Endothelial cell of umbilical vein (primary cell): ENCODE data around the gene CLSTN2. TPM values are rescaled to one million over a fixed set of nuclear protein-coding genes. Genes with fewer than 3 reads are reported as not detected.

Experiments
- BruUV-seq: library from RNA; stranded (reverse); fragments of 400-500 nt; replicated peaks from 2 replicates; lab custom pipeline; 2021; lab: Mats Ljungman, UMichigan
- CTCF ChIA-PET: fragments of 300-600, 350-600 bp; sonication (Branson Sonifier 250); formaldehyde crosslinking; loops from one replicate; lab custom pipeline; 2021; ENCODE audit warnings: antibody characterized with exemption, inconsistent platforms; lab: Charles Lee
- POLR2A ChIA-PET: fragments of 300-600, 350-600 bp; sonication (Branson Sonifier 250); formaldehyde crosslinking; loops from one replicate; lab custom pipeline; 2021; ENCODE audit warnings: antibody characterized with exemption, inconsistent platforms; lab: Charles Lee
- DNase-seq: peaks from one replicate; pipeline ENCODE4 v3.0.0-alpha.2; 2011; ENCODE audit warnings: low read depth, low spot score
- FAIRE-seq: peaks from 2 replicates; lab custom pipeline; 2011; peaks lifted over from hg19 to GRCh38; lab: Jason Lieb, UNC
- H2AFZ ChIP-seq: 2 replicates; pipeline ENCODE4 v1.6.0; 2012; ENCODE audit warnings: low read depth, low read length, control low read depth, inconsistent platforms
- H3K27ac ChIP-seq: 2 replicates; pipeline ENCODE4 v1.5.1; 2011; ENCODE audit warnings: low read depth, mild to moderate bottlenecking, control low read depth, low read length, moderate library complexity; ENCODE audit not compliant: insufficient read depth
- H3K27me3 ChIP-seq, 2 experiments: 2 replicates each; pipeline versions ENCODE4 v1.6.0 to v1.6.1; 2011; ENCODE audit warnings: low read length in 2 of 2, mixed read lengths in 1 of 2; ENCODE audit not compliant: control insufficient read depth in 2 of 2, insufficient read depth in 2 of 2
- H3K36me3 ChIP-seq, 2 experiments: 2 replicates in 1 of 2; 3 replicates in 1 of 2; pipeline ENCODE4 v1.5.1; 2011; ENCODE audit warnings: low read length in 2 of 2, mild to moderate bottlenecking in 1 of 2, moderate library complexity in 1 of 2; ENCODE audit not compliant: control insufficient read depth in 2 of 2, insufficient read depth in 2 of 2; ENCODE audit errors: extremely low read depth in 1 of 2
- H3K4me1 ChIP-seq: 3 replicates; pipeline ENCODE4 v1.5.1; 2011; ENCODE audit warnings: mild to moderate bottlenecking, low read length; ENCODE audit not compliant: control insufficient read depth, insufficient read depth; ENCODE audit errors: extremely low read depth
- H3K4me2 ChIP-seq: 2 replicates; pipeline ENCODE4 v1.6.1; 2011; ENCODE audit warnings: low read length, control low read depth, mixed read lengths; ENCODE audit not compliant: insufficient read depth
- H3K4me3 ChIP-seq, 3 experiments: fragments of 200-600 bp in 1 of 3; sonication (generic), shearing (Covaris generic) in 1 of 3; replicated peaks in 1 of 3; 2 replicates each; pipeline ENCODE4 v1.5.1; 2011 to 2016; ENCODE audit warnings: control low read depth in 3 of 3, low read length in 3 of 3, mild to moderate bottlenecking in 2 of 3, inconsistent platforms in 1 of 3, low read depth in 1 of 3, moderate library complexity in 1 of 3; ENCODE audit not compliant: insufficient read depth in 1 of 3
- H3K79me2 ChIP-seq: 2 replicates; pipeline ENCODE4 v1.6.0; 2012; ENCODE audit warnings: low read length, inconsistent platforms; ENCODE audit not compliant: control insufficient read depth, insufficient read depth
- H3K9ac ChIP-seq: replicated peaks from 2 replicates; pipeline ENCODE3; 2011; ENCODE audit warnings: low read length, control low read depth; ENCODE audit not compliant: insufficient read depth; ENCODE audit errors: extremely low read depth
- H3K9me1 ChIP-seq: replicated peaks from 3 replicates; pipeline ENCODE4 v1.6.0; 2011; ENCODE audit warnings: mild to moderate bottlenecking, low read length; ENCODE audit not compliant: control insufficient read depth, insufficient read depth; ENCODE audit errors: extremely low read depth
- H3K9me3 ChIP-seq: replicated peaks from 2 replicates; pipeline ENCODE4 v1.5.1; 2012; ENCODE audit warnings: low read length, inconsistent platforms; ENCODE audit not compliant: control insufficient read depth, insufficient read depth
- H4K20me1 ChIP-seq: replicated peaks from 2 replicates; pipeline ENCODE3; 2011; ENCODE audit warnings: mild to moderate bottlenecking, low read length; ENCODE audit not compliant: control insufficient read depth, insufficient read depth; ENCODE audit errors: extremely low read depth
- CTCF ChIP-seq, 2 donors: IDR thresholded peaks; 1 replicate in 1 of 2; 2 replicates in 1 of 2; pipeline ENCODE4 v1.5.1; 2011; ENCODE audit warnings: low read length in 2 of 2, mild to moderate bottlenecking in 2 of 2, moderate library complexity in 2 of 2, control low read depth in 1 of 2, inconsistent platforms in 1 of 2, low read depth in 1 of 2; ENCODE audit not compliant: insufficient read depth in 1 of 2; ENCODE audit errors: extremely low read depth in 1 of 2
- EZH2 ChIP-seq: IDR thresholded peaks from 2 replicates; pipeline ENCODE4 v1.6.1; 2012; ENCODE audit warnings: borderline replicate concordance, low read depth, mild to moderate bottlenecking, moderate library complexity, low read length, inconsistent platforms; ENCODE audit not compliant: severe bottlenecking
- FOS ChIP-seq: IDR thresholded peaks from 2 replicates; pipeline ENCODE4 v1.6.1; 2011; ENCODE audit warnings: mild to moderate bottlenecking, low read length, moderate library complexity, borderline replicate concordance; ENCODE audit not compliant: insufficient read depth
- GATA2 ChIP-seq: IDR thresholded peaks from 2 replicates; pipeline ENCODE4 v1.7.0; 2011; ENCODE audit warnings: low read depth, mild to moderate bottlenecking, moderate library complexity, mixed read lengths, low read length; ENCODE audit not compliant: insufficient read length, insufficient read depth
- JUN ChIP-seq: IDR thresholded peaks from 2 replicates; pipeline ENCODE4 v1.6.1; 2011; ENCODE audit warnings: borderline replicate concordance, low read depth; ENCODE audit not compliant: insufficient read length, insufficient read depth
- MAX ChIP-seq: IDR thresholded peaks from 2 replicates; pipeline ENCODE4 v1.6.1; 2011; ENCODE audit not compliant: insufficient read depth, insufficient read length
- MYC ChIP-seq: IDR thresholded peaks from one replicate; pipeline ENCODE4 v1.6.1; 2011; ENCODE audit warnings: mild to moderate bottlenecking, low read depth, low read length
- POLR2A ChIP-seq: IDR thresholded peaks from 2 replicates; pipeline ENCODE4 v1.6.1; 2012; ENCODE audit warnings: low read depth, mild to moderate bottlenecking, control low read depth, low read length
- POLR2AphosphoS5 ChIP-seq: IDR thresholded peaks from 2 replicates; pipeline ENCODE4 v1.6.1; 2012; ENCODE audit warnings: low read depth, mild to moderate bottlenecking, control low read depth, low read length, moderate library complexity; ENCODE audit not compliant: insufficient read depth
- dilution Hi-C: fragments of 300-500 bp; cut with MboI; formaldehyde crosslinking; loops from one replicate; pipeline ENCODE4 v1.15.0; 2019; ENCODE audit warnings: low sequenced_read_pairs; ENCODE audit not compliant: extremely low pct_ligation_motif_present
- intact Hi-C: fragments of 100-400 bp; cut with micrococcal nuclease; formaldehyde crosslinking; loops from one replicate; pipeline ENCODE4 v1.10.0; 2022
- polyA plus RNA-seq, 4 experiments: library from polyadenylated mRNA; depleted of rRNA in 3 of 4; stranded (reverse) in 3 of 4; unstranded in 1 of 4; fragments of >200 nt; gene quantifications; 2 replicates each; pipeline versions ENCODE4 v1.2.1 to v1.2.3, GENCODE V29; 2011 to 2012; ENCODE audit warnings: missing spikeins in 1 of 4
- total RNA-seq: library from RNA; stranded (reverse); gene quantifications from 2 replicates; pipeline ENCODE4 v1.2.3, GENCODE V29; 2021

CLSTN2 gene
- total and polyA plus RNA-seq, 2 donors (not counting 3 experiments of a cell fraction or from before 2014, with no cell fraction given): 0.26 to 0.38 TPM

GRCh38 chr3:140296796-140297352 lies 361.9 kb downstream of the CLSTN2 start:
- H3K4me1 ChIP-seq: no peaks in the 10 kb centered on the region
- no peak overlapping the region for H3K27ac ChIP-seq
- POLR2A ChIA-PET: no interaction called here
- no peak overlapping the region for H3K4me3 ChIP-seq
- no peaks in the 10 kb centered on the region for H3K27me3 ChIP-seq
- BruUV-seq: no TSS peak
- no peaks in the 10 kb centered on the region for H3K9me1 ChIP-seq
- DNase-seq: no peak
- CTCF ChIA-PET: no interaction called here
- TF ChIP-seq GATA2: no peak
- TF ChIP-seq MAX: no peak
- TF ChIP-seq POLR2AphosphoS5: no peak
- TF ChIP-seq EZH2: no peak
- no peak for TF ChIP-seq POLR2A
- TF ChIP-seq JUN: no peak
- TF ChIP-seq CTCF (IDR thresholded peaks at IDR 0.05; ENCODE audit: extremely low read depth in 1 of 2, insufficient read depth in 1 of 2, low read depth in 1 of 2, low read length in 2 of 2): no peak
- no peak for TF ChIP-seq MYC
- no peak for TF ChIP-seq FOS
- H4K20me1 ChIP-seq: no peaks in the 10 kb centered on the region
- no peaks in the 10 kb centered on the region for H3K9me3 ChIP-seq
- no peak overlapping the region for H3K4me2 ChIP-seq
- dilution Hi-C loops (no loop called here), intact Hi-C loops (no loop called here)
- no peak overlapping the region for H2AFZ ChIP-seq
- H3K36me3 ChIP-seq: no peaks in the 10 kb centered on the region
- H3K9ac ChIP-seq: no peak overlapping the region
- FAIRE-seq: no peak
- no peaks in the 10 kb centered on the region for H3K79me2 ChIP-seq
